GM12865 (cell line): Measurements from ENCODE around the gene TMTC2.

Source experiments
- DNase-seq: peaks from one replicate; pipeline ENCODE4 v3.0.0; 2010; ENCODE audit warnings: low read depth
- H3K4me3 ChIP-seq: 2 replicates; pipeline ENCODE4 v1.5.1; 2011; ENCODE audit warnings: mild to moderate bottlenecking, low read depth, low read length, control low read depth
- CTCF ChIP-seq: IDR thresholded peaks from 2 replicates; pipeline ENCODE4 v1.5.1; 2011; ENCODE audit warnings: low read length, control low read depth, low read depth, inconsistent platforms; ENCODE audit not compliant: insufficient read depth; ENCODE audit errors: missing control alignments

The TMTC2 gene

DNA sequence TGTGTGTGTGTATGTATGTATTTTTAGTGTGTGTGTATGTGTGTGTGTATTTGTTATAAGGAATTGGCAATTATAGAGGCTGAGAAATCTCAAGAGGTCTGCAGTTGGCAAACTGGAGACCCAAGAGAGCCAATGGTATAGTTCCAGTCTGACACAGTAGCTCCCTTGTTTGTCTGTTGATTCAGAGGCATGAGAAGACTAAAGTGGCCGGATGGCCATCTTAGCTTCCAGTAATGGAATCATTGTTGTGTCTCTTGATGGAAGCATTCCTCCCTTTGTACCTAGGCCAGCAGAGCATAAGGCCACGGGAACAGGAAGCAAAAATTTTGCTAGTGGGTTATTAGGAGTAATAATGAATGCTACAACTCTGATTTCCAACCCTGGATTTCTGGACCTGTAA is 460.6 kb downstream of the TMTC2 start:
- DNase-seq: no peak
- H3K4me3 ChIP-seq: no peak overlapping the region
- no peak for TF ChIP-seq CTCF

- TF ChIP-seq CTCF: no peak
- H3K4me3 ChIP-seq: no peak overlapping the region
- no peak for DNase-seq
These were observed 463.3 kb downstream of the TMTC2 start for GRCh38 chr12:83149987-83150386.

GRCh38 chr12:83150465-83151189 is 463.9 kb downstream of the TMTC2 start:
- no peak for TF ChIP-seq CTCF
- H3K4me3 ChIP-seq: no peak overlapping the region
- DNase-seq: no peak

GRCh38 chr12:83153177-83153576 is 466.5 kb downstream of the TMTC2 start:
- TF ChIP-seq CTCF: no peak
- no peak overlapping the region for H3K4me3 ChIP-seq

DNA sequence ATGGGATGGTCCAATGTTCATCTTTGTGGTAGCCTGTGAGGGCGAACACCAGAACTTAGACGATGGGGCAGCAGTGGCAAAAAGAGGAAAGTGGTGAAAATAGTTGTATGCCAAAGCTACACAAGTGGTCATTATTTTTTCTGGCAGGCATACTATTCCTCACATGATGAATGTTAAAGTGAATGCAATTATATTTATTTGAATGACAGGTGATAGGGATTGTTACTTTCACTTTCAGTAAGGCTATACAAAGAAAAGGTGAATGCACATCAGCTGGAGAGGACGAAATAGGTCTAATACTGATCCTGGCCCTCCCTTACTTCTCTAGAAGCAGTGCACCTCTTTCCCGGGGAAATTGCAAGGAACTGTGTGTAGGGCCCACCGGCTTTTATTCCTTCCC is 470.1 kb downstream of the TMTC2 start:
- TF ChIP-seq CTCF: no peak
- H3K4me3 ChIP-seq: no peak overlapping the region
- no peak for DNase-seq

More at GRCh38 chr12:83153177-83153576, 466.5 kb downstream of the TMTC2 start:
- peak; percentile 12 for DNase-seq

DNA sequence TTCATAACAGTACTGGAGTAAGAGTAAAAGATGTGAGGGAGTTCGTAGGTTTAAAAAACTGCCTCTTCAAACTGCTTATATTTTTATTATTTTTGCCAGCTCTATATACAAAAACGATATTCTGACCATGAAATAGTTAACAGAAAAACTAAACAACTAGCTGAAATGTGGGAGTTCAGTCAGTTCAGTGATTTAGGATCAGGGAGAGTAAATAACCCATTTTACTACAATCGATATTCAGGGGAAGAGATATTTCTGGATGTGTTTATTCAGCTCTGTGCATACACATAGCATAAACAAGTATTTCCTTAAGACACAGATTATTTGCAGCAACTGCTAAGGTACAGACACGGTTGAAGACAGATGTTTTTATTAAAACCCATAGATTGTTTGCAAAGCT is 470.9 kb downstream of the TMTC2 start:
- no peak for TF ChIP-seq CTCF
- DNase-seq: no peak
- no peak overlapping the region for H3K4me3 ChIP-seq

DNA sequence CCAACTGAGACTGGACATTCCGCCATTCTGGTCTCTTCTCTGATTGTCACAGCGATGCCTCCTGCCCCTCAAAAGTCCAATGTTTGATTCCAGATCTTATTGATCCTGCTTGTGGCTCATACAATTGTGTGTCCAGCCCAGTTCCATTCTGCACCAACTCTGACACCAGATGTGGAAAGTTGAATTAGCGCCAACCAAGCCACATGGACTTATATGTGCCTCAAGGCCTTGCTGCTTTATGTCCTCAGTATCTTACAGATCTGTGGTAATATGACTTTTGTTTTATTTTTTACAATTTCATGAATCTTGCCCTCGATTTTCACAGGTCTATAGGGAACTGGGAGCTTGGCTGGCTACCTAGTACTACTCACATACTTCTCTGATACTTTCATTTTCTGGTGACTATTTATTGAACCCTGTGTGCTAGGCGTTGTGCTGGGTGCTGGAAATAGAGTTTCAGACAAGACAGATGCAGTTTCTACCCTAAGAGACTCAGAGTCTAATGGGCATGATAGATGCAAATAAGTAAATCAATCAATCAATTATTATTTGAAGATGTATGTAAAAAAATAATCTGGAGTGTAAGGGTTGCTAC is 472.0 kb downstream of the TMTC2 start:
- TF ChIP-seq CTCF: no peak
- no peak overlapping the region for H3K4me3 ChIP-seq

More for the DNA sequence above, 472.0 kb downstream of the TMTC2 start:
- peak; percentile 9 for DNase-seq
